ENCODE measurements around the gene PTH2R. TPM values are rescaled to one million over a fixed set of nuclear protein-coding genes. Genes with fewer than 3 reads are reported as not detected.
"Not testable (repeated sequence)": the region's sequence is repeated elsewhere in the genome, so short reads cannot be mapped to it uniquely, and the experiment has no call there.

Gene PTH2R
- total RNA-seq, 1 experiment from 2014 or later, result not detected

DNA sequence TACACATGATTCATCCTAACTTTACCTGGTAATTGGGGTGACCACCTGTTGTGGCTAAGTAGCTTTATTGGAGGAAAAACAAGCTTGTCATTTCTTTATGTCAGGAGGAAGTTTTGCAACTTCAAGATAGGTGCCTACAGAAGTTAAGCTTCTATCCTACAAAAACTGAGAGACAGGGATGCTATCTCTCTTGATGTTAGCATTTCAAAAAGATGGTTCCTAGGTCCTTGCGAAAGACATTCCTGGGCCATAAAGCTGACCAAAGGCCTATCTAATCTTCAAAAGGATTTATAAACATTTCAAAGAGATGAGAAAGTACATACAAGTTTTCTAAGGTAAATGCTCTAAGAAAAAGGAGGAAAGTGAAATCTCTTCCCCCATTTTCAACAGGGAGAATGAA, 61.0 kb downstream of the PTH2R start:
- Histone ChIP-seq H3K9me3 (ENCODE audit: insufficient read depth, low read depth) (no peaks in the 10 kb centered on the region), H3K4me3 (no peak overlapping the region), H3K27me3 (ENCODE audit: insufficient read depth, low read depth) (no peaks in the 10 kb centered on the region), H3K79me2 (ENCODE audit: low read depth) (no peaks in the 10 kb centered on the region), H3K27ac (no peak overlapping the region), H3F3A (ENCODE audit: insufficient read depth, low read depth) (no peaks in the 10 kb centered on the region), H4K20me1 (ENCODE audit: insufficient read depth) (no peaks in the 10 kb centered on the region), H3K36me3 (ENCODE audit: low read depth) (no peaks in the 10 kb centered on the region), H3K9me2 (ENCODE audit: insufficient read depth) (no peaks in the 10 kb centered on the region), H3K4me1 (replicated peaks; ENCODE audit: insufficient read depth) (no peaks in the 10 kb centered on the region), H3K4me2 (no peak overlapping the region), H2AFZ (no peak overlapping the region)
- intact Hi-C loops (cut with micrococcal nuclease; ENCODE audit: unreplicated experiment), result loop anchor here (5.0 kb wide), 1 partner anchor 740 kb away; no protein-coding TSS in a partner anchor
- no TSS peak for BruUV-seq (replicated peaks)
- ChIA-PET POLR2A (ENCODE audit: unreplicated experiment) (no interaction called here), CTCF (interaction anchor here (0.7 kb wide), 1 partner anchor 9 kb away, joined by 4 read pairs; no protein-coding TSS in a partner anchor)
- TF ChIP-seq CTCF (conservative IDR thresholded peaks at IDR 0.05) (no peak), EZH2 (IDR thresholded peaks at IDR 0.05; ENCODE audit: low read depth) (no peak)
- DNase-seq, result no peak

DNA sequence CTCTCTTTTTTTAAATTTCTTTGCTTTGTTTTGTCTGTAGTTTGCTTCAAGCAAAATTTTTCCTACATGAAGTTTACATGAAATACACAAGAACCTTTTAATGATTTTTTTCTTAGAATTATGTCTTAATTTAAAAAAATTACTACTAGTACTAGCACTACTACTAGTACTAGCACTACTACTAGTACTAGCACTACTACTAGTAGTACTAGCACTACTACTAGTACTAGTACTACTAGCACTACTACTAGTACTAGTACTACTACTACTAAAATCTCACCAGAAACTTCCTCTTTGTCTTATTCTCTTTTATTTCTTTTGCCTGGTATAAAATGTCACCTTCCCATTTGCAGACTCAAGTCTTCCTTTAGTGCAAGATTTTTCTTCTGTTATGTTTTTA, 71.1 kb downstream of the PTH2R start:
- H3K4me1 ChIP-seq (replicated peaks; ENCODE audit: insufficient read depth), result peaks cover 7% of the 10 kb centered on the region
- H3F3A ChIP-seq (ENCODE audit: insufficient read depth, low read depth), result 0 out of 2 replicates have a peak, but pooled peaks cover 5% of the 10 kb centered on the region
- no peak overlapping the region for H3K4me3 ChIP-seq
- DNase-seq, result no peak
- BruUV-seq (replicated peaks), result no TSS peak
- H2AFZ ChIP-seq, result no peak overlapping the region
- intact Hi-C loops (cut with micrococcal nuclease; ENCODE audit: unreplicated experiment), result no loop called here
- H3K79me2 ChIP-seq (ENCODE audit: low read depth), result no peaks in the 10 kb centered on the region
- H3K4me2 ChIP-seq, result no peak overlapping the region
- H3K27me3 ChIP-seq (ENCODE audit: insufficient read depth, low read depth), result no peaks in the 10 kb centered on the region
- ChIA-PET POLR2A (ENCODE audit: unreplicated experiment) (no interaction called here), CTCF (no interaction called here)
- TF ChIP-seq EZH2 (IDR thresholded peaks at IDR 0.05; ENCODE audit: low read depth) (no peak), CTCF (conservative IDR thresholded peaks at IDR 0.05) (no peak)
- no peaks in the 10 kb centered on the region for H3K36me3 ChIP-seq (ENCODE audit: low read depth)
- H3K9me2 ChIP-seq (ENCODE audit: insufficient read depth), result no peaks in the 10 kb centered on the region
- no peaks in the 10 kb centered on the region for H4K20me1 ChIP-seq (ENCODE audit: insufficient read depth)
- no peaks in the 10 kb centered on the region for H3K9me3 ChIP-seq (ENCODE audit: insufficient read depth, low read depth)
- H3K27ac ChIP-seq, result no peak overlapping the region

DNA sequence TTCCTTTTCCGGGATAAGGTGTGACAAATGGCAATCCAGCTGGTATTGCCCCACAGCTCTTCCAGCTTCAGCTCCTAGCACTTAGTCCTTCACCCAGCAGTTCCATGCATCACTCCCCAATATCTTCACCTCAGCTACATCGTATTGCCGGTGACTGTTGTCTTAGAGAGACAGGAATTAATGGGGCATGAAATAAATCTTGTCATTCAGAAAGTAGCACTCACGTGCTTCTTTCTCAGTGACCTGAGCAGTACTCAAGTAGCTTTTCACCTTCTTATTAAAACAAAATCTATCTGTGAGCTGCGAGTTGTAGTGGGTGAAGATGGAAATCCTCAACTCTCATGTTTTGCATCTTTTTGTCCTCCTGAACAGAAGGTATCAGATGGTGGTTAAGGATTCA, 72.8 kb downstream of the PTH2R start:
- CTCF ChIA-PET, result no interaction called here

DNA sequence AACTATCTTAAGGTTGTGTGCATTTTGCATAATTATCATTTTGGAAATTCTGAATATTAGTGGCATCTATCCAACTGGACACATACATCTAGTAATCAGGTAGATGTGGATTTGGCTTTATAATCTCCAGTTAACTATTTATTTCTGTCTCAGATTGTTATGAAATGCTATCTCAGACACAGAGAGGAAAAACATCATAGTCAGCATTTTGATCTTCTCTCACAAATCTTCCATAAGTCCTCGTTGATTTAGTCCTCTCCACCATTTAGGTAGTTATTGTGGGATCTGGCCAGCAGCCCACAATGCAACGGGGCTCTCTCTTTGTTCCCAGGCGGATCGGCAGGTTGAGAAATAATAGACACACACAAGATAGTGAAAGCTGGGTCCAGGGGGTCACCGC, 75.4 kb downstream of the PTH2R start:
- H3K9me3 ChIP-seq (ENCODE audit: insufficient read depth, low read depth); CTCF ChIA-PET; BruUV-seq (replicated peaks); H3K79me2 ChIP-seq (ENCODE audit: low read depth); intact Hi-C loops (cut with micrococcal nuclease; ENCODE audit: unreplicated experiment); H3K27me3 ChIP-seq (ENCODE audit: insufficient read depth, low read depth); H3K36me3 ChIP-seq (ENCODE audit: low read depth); H4K20me1 ChIP-seq (ENCODE audit: insufficient read depth); H3K9me2 ChIP-seq (ENCODE audit: insufficient read depth); H3K4me1 ChIP-seq (replicated peaks; ENCODE audit: insufficient read depth); H3F3A ChIP-seq (ENCODE audit: insufficient read depth, low read depth); DNase-seq; POLR2A ChIA-PET (ENCODE audit: unreplicated experiment): not testable (repeated sequence)
- Histone ChIP-seq H3K27ac (peak overlapping the region; percentile 50), H3K4me2 (peak overlapping the region; percentile 68), H3K4me3 (peak overlapping the region; percentile 28; the same call in 1 of the 2 replicates), H2AFZ (peak overlapping the region; percentile 74)

More for the DNA sequence above, 72.8 kb downstream of the PTH2R start:
- Histone ChIP-seq H3F3A (ENCODE audit: insufficient read depth, low read depth) (0 out of 2 replicates have a peak, but pooled peaks cover 5% of the 10 kb centered on the region), H3K4me1 (replicated peaks; ENCODE audit: insufficient read depth) (peaks cover 7% of the 10 kb centered on the region), H3K9me3 (ENCODE audit: insufficient read depth, low read depth) (no peaks in the 10 kb centered on the region), H3K36me3 (ENCODE audit: low read depth) (no peaks in the 10 kb centered on the region), H4K20me1 (ENCODE audit: insufficient read depth) (no peaks in the 10 kb centered on the region), H3K79me2 (ENCODE audit: low read depth) (no peaks in the 10 kb centered on the region), H3K4me2 (no peak overlapping the region), H3K4me3 (no peak overlapping the region), H3K27me3 (ENCODE audit: insufficient read depth, low read depth) (no peaks in the 10 kb centered on the region), H2AFZ (no peak overlapping the region), H3K27ac (no peak overlapping the region), H3K9me2 (ENCODE audit: insufficient read depth) (no peaks in the 10 kb centered on the region)
- intact Hi-C loops (cut with micrococcal nuclease; ENCODE audit: unreplicated experiment), result no loop called here
- TF ChIP-seq CTCF (conservative IDR thresholded peaks at IDR 0.05) (no peak), EZH2 (IDR thresholded peaks at IDR 0.05; ENCODE audit: low read depth) (no peak)
- POLR2A ChIA-PET (ENCODE audit: unreplicated experiment), result no interaction called here
- DNase-seq, result no peak
- BruUV-seq (replicated peaks), result no TSS peak

- intact Hi-C loops (cut with micrococcal nuclease; ENCODE audit: unreplicated experiment), result not testable (repeated sequence)
- DNase-seq, result peak in 1 of 2 experiments; percentile 77
Measured at GRCh38 chr2:208482453-208483015, 75.9 kb downstream of the PTH2R start.

More at GRCh38 chr2:208482453-208483015, 75.9 kb downstream of the PTH2R start:
- H3K9me3 ChIP-seq (ENCODE audit: insufficient read depth, low read depth); POLR2A ChIA-PET (ENCODE audit: unreplicated experiment); H4K20me1 ChIP-seq (ENCODE audit: insufficient read depth); H3K79me2 ChIP-seq (ENCODE audit: low read depth); H3K27me3 ChIP-seq (ENCODE audit: insufficient read depth, low read depth); H3F3A ChIP-seq (ENCODE audit: insufficient read depth, low read depth); CTCF ChIA-PET; BruUV-seq (replicated peaks); H3K9me2 ChIP-seq (ENCODE audit: insufficient read depth); H3K36me3 ChIP-seq (ENCODE audit: low read depth); H3K4me1 ChIP-seq (replicated peaks; ENCODE audit: insufficient read depth): not testable (repeated sequence)
- peak overlapping the region; percentile 28; the same call in 1 of the 2 replicates for H3K4me3 ChIP-seq
- H2AFZ ChIP-seq, result peak overlapping the region; percentile 74; the same call in 1 of the 2 replicates
- H3K27ac ChIP-seq, result peak overlapping the region; percentile 50
- peak overlapping the region; percentile 68 for H3K4me2 ChIP-seq

Data from PC-9 (cell line).